ENCODE data around the gene NAGLU.
A peak's percentile ranks its signal among the peaks of the same experiment; 100 is the strongest.
"Not testable (repeated sequence)": the region's sequence is repeated elsewhere in the genome, so short reads cannot be mapped to it uniquely, and the experiment has no call there.

The NAGLU gene

GRCh38 chr17:42553866-42554249 is 17.8 kb downstream of the NAGLU start:
- Histone ChIP-seq H3K4me3 (ENCODE audit: severe bottlenecking) (peak overlapping the region; percentile 83), H3K27ac (ENCODE audit: poor library complexity, severe bottlenecking) (peak overlapping the region; percentile 74), H3K4me1 (ENCODE audit: insufficient read depth, poor library complexity, severe bottlenecking) (no peaks in the 10 kb centered on the region), H3K36me3 (ENCODE audit: low read depth) (no peaks in the 10 kb centered on the region), H3K27me3 (ENCODE audit: insufficient read depth, poor library complexity, severe bottlenecking) (no peaks in the 10 kb centered on the region), H3K9me3 (ENCODE audit: severe bottlenecking) (no peaks in the 10 kb centered on the region)
- DNase-seq (ENCODE audit: low spot score) (no peak), ATAC-seq (ENCODE audit: low read depth) (peak; percentile 42)
- TF ChIP-seq CTCF (IDR thresholded peaks at IDR 0.05; ENCODE audit: poor library complexity, severe bottlenecking) = peak; percentile 48

GRCh38 chr17:42554250-42555121 is 18.4 kb downstream of the NAGLU start:
- Histone ChIP-seq H3K36me3 (ENCODE audit: low read depth) (no peaks in the 10 kb centered on the region), H3K4me3 (ENCODE audit: severe bottlenecking) (peak overlapping the region; percentile 83), H3K4me1 (ENCODE audit: insufficient read depth, poor library complexity, severe bottlenecking) (no peaks in the 10 kb centered on the region), H3K27me3 (ENCODE audit: insufficient read depth, poor library complexity, severe bottlenecking) (no peaks in the 10 kb centered on the region), H3K27ac (ENCODE audit: poor library complexity, severe bottlenecking) (peak overlapping the region; percentile 74), H3K9me3 (ENCODE audit: severe bottlenecking) (no peaks in the 10 kb centered on the region)
- ATAC-seq (ENCODE audit: low read depth) (peak; percentile 72), DNase-seq (ENCODE audit: low spot score) (no peak)
- peak; percentile 14 for TF ChIP-seq CTCF (IDR thresholded peaks at IDR 0.05; ENCODE audit: poor library complexity, severe bottlenecking)

GRCh38 chr17:42555122-42555622 is 19.1 kb downstream of the NAGLU start:
- H3K27ac ChIP-seq (ENCODE audit: poor library complexity, severe bottlenecking) = peak overlapping the region; percentile 74
- ATAC-seq (ENCODE audit: low read depth) = no peak

GRCh38 chr17:42555961-42556617 is 20.0 kb downstream of the NAGLU start:
- H3K27me3 ChIP-seq (ENCODE audit: insufficient read depth, poor library complexity, severe bottlenecking); H3K4me1 ChIP-seq (ENCODE audit: insufficient read depth, poor library complexity, severe bottlenecking); ATAC-seq (ENCODE audit: low read depth); H3K4me3 ChIP-seq (ENCODE audit: severe bottlenecking); H3K9me3 ChIP-seq (ENCODE audit: severe bottlenecking); H3K36me3 ChIP-seq (ENCODE audit: low read depth); H3K27ac ChIP-seq (ENCODE audit: poor library complexity, severe bottlenecking); DNase-seq (ENCODE audit: low spot score): not testable (repeated sequence)

More at GRCh38 chr17:42555122-42555622, 19.1 kb downstream of the NAGLU start:
- H3K4me3 ChIP-seq (ENCODE audit: severe bottlenecking) = peak overlapping the region; percentile 83
- no peaks in the 10 kb centered on the region for H3K9me3 ChIP-seq (ENCODE audit: severe bottlenecking)
- no peak for DNase-seq (ENCODE audit: low spot score)
- H3K36me3 ChIP-seq (ENCODE audit: low read depth) = no peaks in the 10 kb centered on the region
- H3K4me1 ChIP-seq (ENCODE audit: insufficient read depth, poor library complexity, severe bottlenecking) = no peaks in the 10 kb centered on the region
- TF ChIP-seq CTCF (IDR thresholded peaks at IDR 0.05; ENCODE audit: poor library complexity, severe bottlenecking) = no peak
- no peaks in the 10 kb centered on the region for H3K27me3 ChIP-seq (ENCODE audit: insufficient read depth, poor library complexity, severe bottlenecking)

GRCh38 chr17:42559075-42559474 is 23.0 kb downstream of the NAGLU start:
- H3K27me3 ChIP-seq (ENCODE audit: insufficient read depth, poor library complexity, severe bottlenecking) = no peaks in the 10 kb centered on the region
- H3K4me1 ChIP-seq (ENCODE audit: insufficient read depth, poor library complexity, severe bottlenecking) = no peaks in the 10 kb centered on the region
- H3K4me3 ChIP-seq (ENCODE audit: severe bottlenecking) = no peak overlapping the region
- H3K27ac ChIP-seq (ENCODE audit: poor library complexity, severe bottlenecking) = peak overlapping the region; percentile 8
- no peak for TF ChIP-seq CTCF (IDR thresholded peaks at IDR 0.05; ENCODE audit: poor library complexity, severe bottlenecking)
- H3K36me3 ChIP-seq (ENCODE audit: low read depth) = peaks cover 8% of the 10 kb centered on the region
- no peaks in the 10 kb centered on the region for H3K9me3 ChIP-seq (ENCODE audit: severe bottlenecking)
- ATAC-seq (ENCODE audit: low read depth) (no peak), DNase-seq (ENCODE audit: low spot score) (no peak)
